GM08714 (cell line): ENCODE measurements around the gene DGKB.

Experiments used
- H3K4me3 ChIP-seq: fragments of 200-500 bp; sonication (Bioruptor generic); 2 replicates; pipeline ENCODE4 v1.5.1; 2014; ENCODE audit warnings: mild to moderate bottlenecking, low read length, inconsistent platforms
- ZNF274 ChIP-seq: IDR thresholded peaks from 2 replicates; pipeline ENCODE4 v1.6.1; 2012; ENCODE audit warnings: mild to moderate bottlenecking, low read depth, low read length

DGKB gene

GRCh38 chr7:14720785-14721184, 181.8 kb downstream of the DGKB start:
- TF ChIP-seq ZNF274: no peak
- no peak overlapping the region for H3K4me3 ChIP-seq

DNA sequence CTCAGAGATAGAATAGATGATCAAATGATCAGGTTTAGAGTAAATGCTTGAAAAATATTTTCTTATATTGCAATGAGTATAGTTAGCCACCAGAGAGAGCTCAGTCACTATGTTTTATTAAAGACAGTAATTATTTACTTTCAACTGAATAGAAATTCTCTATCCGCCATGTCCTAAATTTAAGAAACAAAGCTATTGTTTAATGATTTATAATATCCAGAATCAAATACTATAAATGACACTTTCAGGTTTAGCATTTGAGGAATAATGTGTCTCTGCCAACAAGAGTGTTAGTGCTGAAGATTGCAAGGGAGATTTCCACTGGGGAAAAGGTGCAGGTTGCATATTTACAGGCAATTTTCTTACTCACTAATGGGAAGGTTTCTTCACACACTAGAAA, 184.7 kb downstream of the DGKB start:
- no peak overlapping the region for H3K4me3 ChIP-seq
- TF ChIP-seq ZNF274: no peak

- no peak overlapping the region for H3K4me3 ChIP-seq
- no peak for TF ChIP-seq ZNF274
Observed at GRCh38 chr7:14717169-14717568, 185.4 kb downstream of the DGKB start.

DNA sequence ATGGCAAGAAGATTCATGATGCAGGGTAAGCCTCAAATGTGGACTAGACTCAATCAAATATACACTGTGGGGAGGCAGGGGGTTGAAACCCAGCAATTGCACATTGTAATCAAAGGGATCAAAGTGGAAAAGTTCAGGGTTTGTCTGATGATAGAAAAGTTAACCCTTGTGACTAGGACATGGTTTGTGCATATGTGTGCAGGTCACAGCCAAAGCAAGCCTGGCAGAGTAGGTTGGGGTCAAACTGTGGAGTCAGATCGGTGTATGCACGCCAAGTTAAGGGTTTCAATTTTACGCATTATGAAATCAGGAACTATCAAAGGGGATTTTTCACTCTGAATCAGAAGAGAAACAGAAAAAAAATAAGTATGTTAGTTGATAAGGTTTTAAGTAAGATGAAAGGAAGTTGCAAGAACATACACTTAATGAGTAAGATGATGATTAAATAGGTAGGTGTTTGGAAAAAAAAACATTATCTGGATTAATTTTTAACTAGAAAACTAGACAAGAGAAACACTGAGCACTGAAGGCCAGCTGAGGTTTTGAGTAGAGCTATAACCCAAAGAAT, 188.3 kb downstream of the DGKB start:
- H3K4me3 ChIP-seq: no peak overlapping the region
- TF ChIP-seq ZNF274: no peak

- no peak overlapping the region for H3K4me3 ChIP-seq
- no peak for TF ChIP-seq ZNF274
Observed at GRCh38 chr7:14698239-14698638, 204.3 kb downstream of the DGKB start.

GRCh38 chr7:14697684-14698083, 204.9 kb downstream of the DGKB start:
- no peak for TF ChIP-seq ZNF274
- H3K4me3 ChIP-seq: no peak overlapping the region

GRCh38 chr7:14691597-14692203, 210.9 kb downstream of the DGKB start:
- H3K4me3 ChIP-seq: no peak overlapping the region

GRCh38 chr7:14691034-14691433, 211.5 kb downstream of the DGKB start:
- H3K4me3 ChIP-seq: no peak overlapping the region

More at GRCh38 chr7:14691597-14692203, 210.9 kb downstream of the DGKB start:
- TF ChIP-seq ZNF274: no peak

GRCh38 chr7:14690486-14690885, 212.1 kb downstream of the DGKB start:
- no peak for TF ChIP-seq ZNF274
- H3K4me3 ChIP-seq: no peak overlapping the region

More at GRCh38 chr7:14691034-14691433, 211.5 kb downstream of the DGKB start:
- TF ChIP-seq ZNF274: no peak

DNA sequence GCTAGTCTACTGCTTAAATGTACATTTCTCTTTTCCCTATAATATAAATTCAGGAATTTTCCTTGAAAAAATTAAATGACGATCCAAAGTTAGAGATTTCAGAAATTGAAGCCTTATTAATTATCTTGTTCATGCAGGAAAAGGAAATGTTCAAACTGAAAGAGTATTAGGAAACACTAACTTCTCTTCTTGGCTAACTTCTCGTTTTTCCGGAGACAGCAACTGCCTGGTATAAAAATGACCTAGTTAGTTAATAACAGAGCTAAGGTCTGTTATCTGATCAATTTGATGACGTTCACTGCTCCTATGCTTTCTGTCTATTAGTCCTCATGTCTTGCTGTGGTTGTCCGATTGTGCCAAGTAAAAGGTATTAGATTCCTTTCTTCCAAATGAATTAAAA, 212.5 kb downstream of the DGKB start:
- no peak for TF ChIP-seq ZNF274
- no peak overlapping the region for H3K4me3 ChIP-seq

DNA sequence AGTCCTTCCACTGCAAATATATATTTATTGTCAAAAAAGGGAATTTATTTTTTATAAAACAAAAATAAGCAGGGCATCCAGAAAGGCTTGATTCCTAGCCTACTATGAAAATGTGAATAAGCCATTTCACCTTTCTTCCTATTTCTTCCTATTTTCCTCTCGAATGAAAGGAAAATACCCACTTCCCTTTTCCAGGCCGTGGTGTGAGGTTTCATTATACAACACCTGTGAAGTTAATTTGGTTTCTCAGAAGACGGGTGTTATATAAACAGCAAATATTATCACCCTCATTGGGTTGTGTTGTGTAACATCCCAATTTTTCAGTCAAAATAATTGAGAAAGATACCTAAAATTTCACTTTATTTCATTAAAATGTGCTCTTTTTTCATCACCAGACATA, 214.3 kb downstream of the DGKB start:
- TF ChIP-seq ZNF274: no peak
- no peak overlapping the region for H3K4me3 ChIP-seq

- no peak for TF ChIP-seq ZNF274
- H3K4me3 ChIP-seq: no peak overlapping the region
Observed at GRCh38 chr7:14687777-14688176, 214.8 kb downstream of the DGKB start.

- no peak for TF ChIP-seq ZNF274
- no peak overlapping the region for H3K4me3 ChIP-seq
Observed at GRCh38 chr7:14687241-14687640, 215.3 kb downstream of the DGKB start.

- TF ChIP-seq ZNF274: no peak
- no peak overlapping the region for H3K4me3 ChIP-seq
Observed at GRCh38 chr7:14685167-14685566, 217.4 kb downstream of the DGKB start.

DNA sequence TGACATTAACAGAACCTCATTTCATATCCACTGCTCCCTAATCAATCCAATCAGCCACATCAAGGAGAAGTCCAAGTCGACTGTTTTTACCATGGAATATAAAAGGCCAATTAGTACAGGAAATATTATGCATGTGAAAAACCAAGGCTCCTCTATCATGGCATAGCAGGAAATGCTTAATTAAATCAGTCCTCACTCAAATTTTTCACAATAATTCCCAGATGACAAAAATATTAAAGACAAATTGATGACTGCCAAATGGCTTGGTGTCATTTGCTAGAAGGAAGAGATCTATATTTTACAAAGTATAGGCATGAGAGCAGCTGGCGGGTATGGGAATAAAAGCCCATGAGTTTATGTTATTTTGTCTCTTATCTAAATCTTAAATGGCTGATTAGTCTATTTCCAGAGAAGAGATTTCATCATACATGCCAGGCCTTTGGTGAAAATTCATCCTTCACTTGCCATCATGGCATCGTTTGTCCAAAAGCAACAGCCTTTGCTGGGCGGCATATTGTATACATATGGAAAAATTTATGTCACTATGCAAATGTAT, 219.6 kb downstream of the DGKB start:
- H3K4me3 ChIP-seq: no peak overlapping the region
- TF ChIP-seq ZNF274: no peak
